Stimulated activated CD8-positive, alpha-beta memory T cell treated with anti-CD3 and anti-CD28 coated beads, Interleukin-12 subunit alpha, Interleukin-12 subunit beta, amount 100 ng/mL, for 24 hours (primary cell): ENCODE data around the gene ZNF19.
"Not testable (repeated sequence)": the region's sequence is repeated elsewhere in the genome, so short reads cannot be mapped to it uniquely, and the experiment has no call there.

Experiments
- DNase-seq: peaks from one replicate; pipeline ENCODE4 v3.0.0-alpha.2; 2020; ENCODE audit errors: extremely low read depth

ZNF19 gene

DNA sequence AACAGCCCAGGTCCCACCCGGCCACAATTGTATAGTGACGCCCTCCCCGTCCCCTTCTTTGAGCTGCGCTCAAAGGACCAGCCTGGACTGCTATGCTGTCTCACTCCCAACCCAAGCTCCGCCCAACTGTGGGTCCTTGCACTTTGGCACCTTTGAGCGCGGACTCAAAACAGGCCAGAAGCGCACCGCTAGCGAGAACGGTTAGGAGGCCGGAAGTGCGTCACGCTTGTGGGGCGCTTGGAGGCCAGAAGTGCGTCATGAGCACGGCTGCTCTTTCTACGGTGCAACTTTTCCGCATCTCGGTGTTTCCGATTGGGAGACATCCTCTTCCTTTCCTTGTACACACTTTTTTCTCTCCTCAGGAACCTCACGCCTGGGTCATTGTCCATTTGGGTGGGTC, at the start of gene ZNF19:
TSS of gene ZNF19 (minus strand) at position 203 of the 400 bp plus-strand sequence. CDS start 7,210 bp downstream, outside the sequence.
- DNase-seq = no peak

GRCh38 chr16:71537643-71538042, 48.5 kb upstream of the ZNF19 start:
- DNase-seq = no peak

GRCh38 chr16:71536752-71537499, 47.8 kb upstream of the ZNF19 start:
- no peak for DNase-seq

GRCh38 chr16:71532366-71532765, 43.2 kb upstream of the ZNF19 start:
- no peak for DNase-seq

- no peak for DNase-seq
Observed at GRCh38 chr16:71528863-71529262, 39.7 kb upstream of the ZNF19 start.

DNA sequence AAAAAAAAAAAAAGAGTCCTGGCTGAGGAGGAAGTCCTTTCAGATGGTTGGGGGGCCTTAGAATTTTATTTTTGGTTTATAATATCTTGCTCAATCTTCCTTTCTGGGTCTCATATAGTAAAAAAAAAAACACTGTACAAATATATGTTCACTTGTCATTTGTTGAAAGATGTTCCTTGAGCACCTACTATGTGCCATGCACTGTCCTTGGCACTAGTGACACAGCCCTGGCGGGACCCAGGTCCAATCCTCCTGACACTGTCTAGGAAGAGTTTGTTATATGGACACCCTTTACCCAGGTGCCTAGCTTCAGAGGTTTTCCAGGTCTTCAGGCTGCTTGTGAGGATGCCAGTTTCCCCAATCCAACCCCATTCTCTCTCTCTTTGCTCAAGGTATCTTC, 39.1 kb upstream of the ZNF19 start:
- no peak for DNase-seq

GRCh38 chr16:71526111-71526631, 37.0 kb upstream of the ZNF19 start, which contains the start of gene CHST4:
TSS of gene CHST4 (plus strand) at chr16:71526426. CDS start at chr16:71536678, 10,252 bp downstream.
- no peak for DNase-seq

- no peak for DNase-seq
Observed at GRCh38 chr16:71524566-71525553, 35.7 kb upstream of the ZNF19 start.

GRCh38 chr16:71520550-71520949, 31.4 kb upstream of the ZNF19 start:
- no peak for DNase-seq

GRCh38 chr16:71515026-71515425, 25.9 kb upstream of the ZNF19 start:
- no peak for DNase-seq

GRCh38 chr16:71514476-71514875, 25.4 kb upstream of the ZNF19 start:
- no peak for DNase-seq

GRCh38 chr16:71513302-71513701, 24.2 kb upstream of the ZNF19 start:
- DNase-seq = no peak

DNA sequence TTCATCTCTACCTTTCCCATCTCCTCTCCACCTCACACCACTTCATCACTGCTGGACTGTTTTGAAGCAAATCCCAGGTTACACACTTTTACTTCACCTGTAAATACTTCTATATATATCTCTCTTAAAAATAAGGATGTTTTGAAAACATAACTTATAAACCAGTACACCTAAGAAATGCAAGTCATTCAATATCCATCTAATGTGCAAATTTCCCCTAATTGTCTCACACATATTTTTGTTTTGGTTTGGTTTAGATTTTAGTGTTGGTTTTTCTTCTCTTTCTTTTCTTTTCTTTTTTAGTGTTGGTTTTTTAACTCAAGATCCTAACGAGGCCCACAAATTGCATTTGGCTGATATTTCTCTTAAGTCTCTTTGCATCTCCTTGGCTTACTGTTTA, 17.9 kb upstream of the ZNF19 start:
- no peak for DNase-seq

DNA sequence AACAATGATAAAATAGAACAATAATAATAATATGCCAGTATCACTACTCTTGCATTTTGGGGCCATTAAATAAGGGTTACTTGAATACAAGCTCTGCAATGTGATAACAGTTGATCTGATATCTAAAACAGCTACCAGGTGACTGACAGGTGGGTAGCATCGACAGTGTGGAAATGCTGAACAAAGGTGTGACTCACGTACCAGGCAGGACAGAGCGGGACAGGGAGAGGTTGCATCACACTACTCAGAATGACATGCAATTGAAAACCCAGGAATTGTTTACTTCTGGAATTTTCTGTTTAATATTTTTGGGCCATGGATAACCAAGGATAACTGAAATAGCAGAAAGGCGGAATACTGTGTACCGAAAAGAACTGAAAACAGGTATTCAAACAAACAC, 15.8 kb upstream of the ZNF19 start:
- DNase-seq = no peak

DNA sequence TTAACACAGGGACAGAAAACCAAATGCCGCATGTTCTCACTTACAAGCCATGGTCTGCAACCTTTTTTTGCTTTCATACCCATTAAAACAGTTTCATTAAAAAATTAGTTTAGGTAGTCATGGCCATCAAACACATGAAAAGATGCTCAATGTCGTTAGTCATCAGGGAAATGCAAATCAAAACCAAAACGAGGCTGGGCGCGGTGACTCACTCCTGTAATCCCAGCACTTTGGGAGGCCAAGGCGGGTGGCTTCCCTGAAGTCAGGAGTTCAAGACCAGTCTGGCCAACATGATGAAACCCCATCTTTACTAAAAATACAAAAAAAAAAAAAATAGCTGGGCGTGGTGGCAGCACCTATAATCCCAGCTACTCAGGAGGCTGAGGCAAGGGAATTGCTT, 14.9 kb upstream of the ZNF19 start:
- not testable (repeated sequence) for DNase-seq

GRCh38 chr16:71501547-71501946, 12.4 kb upstream of the ZNF19 start:
- no peak for DNase-seq

- no peak for DNase-seq
Observed at GRCh38 chr16:71500964-71501363, 11.8 kb upstream of the ZNF19 start.

DNA sequence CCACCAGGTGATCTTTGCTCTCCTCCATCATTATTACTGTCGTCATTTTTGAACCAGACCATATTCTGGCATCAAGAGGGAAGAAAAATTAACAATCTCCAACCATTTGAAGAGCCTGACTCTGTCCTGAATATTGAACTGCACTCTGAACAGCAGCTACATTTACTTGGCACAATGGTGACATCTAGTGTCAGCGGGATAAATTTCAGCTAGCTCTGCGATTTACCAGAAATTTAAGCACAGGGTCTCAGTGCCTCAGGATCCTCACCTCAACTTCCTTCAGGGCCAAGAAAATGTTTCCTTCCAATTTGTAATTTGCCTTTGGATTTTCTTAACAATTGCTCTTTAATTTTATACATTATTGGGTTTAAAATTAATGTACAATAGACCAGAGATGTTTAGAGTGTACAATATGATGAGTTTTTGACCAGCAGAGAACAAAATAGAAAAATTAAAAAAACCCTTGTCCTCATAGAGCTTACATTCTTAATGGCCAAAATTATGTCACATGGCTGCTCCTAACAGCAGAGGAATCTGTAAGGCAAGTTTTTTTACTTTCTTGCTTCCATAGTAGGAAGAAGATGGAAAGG, 10.7 kb upstream of the ZNF19 start:
- DNase-seq = no peak

GRCh38 chr16:71498031-71498430, 8.9 kb upstream of the ZNF19 start:
- DNase-seq = no peak

DNA sequence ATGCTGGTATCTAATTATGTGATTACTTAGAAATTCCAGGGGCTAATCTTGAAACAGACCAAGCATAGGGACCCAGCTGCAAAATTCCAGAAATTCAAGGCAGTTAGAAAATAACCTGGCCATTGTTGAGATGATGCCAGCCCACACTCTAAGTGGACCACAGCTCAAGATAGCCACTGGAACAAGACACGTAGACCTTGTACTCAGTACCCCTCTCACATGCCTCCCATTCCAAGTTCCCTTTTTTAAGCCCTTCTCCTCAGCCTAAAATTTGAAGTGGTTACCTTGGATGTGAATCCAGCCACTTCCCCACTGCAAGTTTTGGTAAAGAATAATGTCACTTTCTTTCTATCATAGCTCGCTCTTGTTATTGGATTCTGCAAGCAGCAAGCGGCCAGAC, 4.1 kb upstream of the ZNF19 start:
- DNase-seq = no peak

DNA sequence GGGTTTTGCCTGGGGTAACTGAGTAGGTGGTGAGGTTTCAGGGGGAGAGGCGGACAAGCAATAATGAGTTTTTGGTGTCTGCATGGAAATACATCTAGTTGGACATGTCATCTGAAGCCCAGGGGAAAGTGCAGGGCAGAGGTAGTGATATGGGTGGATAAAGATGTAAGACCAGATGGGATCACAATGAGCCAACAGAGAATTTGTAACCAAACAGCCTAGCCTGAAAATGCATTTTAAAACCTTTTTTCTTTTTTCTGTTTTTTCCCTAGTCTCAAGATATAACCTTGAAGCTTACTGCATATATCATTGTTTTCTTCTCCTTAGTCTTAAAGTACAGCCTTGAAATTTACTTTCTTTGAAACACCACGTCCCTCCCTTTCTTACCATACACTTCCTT, 3.7 kb upstream of the ZNF19 start:
- DNase-seq = no peak

GRCh38 chr16:71491054-71491453, 1.9 kb upstream of the ZNF19 start:
- DNase-seq = no peak
